Neural crest cell (in vitro differentiated cells): ENCODE results near the gene LCOR. TPM values are rescaled to one million over a fixed set of nuclear protein-coding genes. Genes with fewer than 3 reads are reported as not detected.

Source experiments
- DNase-seq: peaks from one replicate; pipeline ENCODE4 v3.0.0; 2021; ENCODE audit warnings: low read depth, mixed read lengths, low spot score
- H3K27ac Mint-ChIP-seq: one replicate; pipeline ENCODE4 v1.8.0; 2021; ENCODE audit warnings: mild to moderate bottlenecking, mixed read lengths; ENCODE audit not compliant: unreplicated experiment
- H3K27me3 Mint-ChIP-seq: 2 replicates; pipeline ENCODE4 v1.8.0; 2021; ENCODE audit warnings: low read depth, mild to moderate bottlenecking, mixed read lengths
- H3K36me3 Mint-ChIP-seq: 2 replicates; pipeline ENCODE4 v1.8.0; 2021; ENCODE audit warnings: low read depth, mild to moderate bottlenecking, mixed read lengths
- H3K4me1 Mint-ChIP-seq: 2 replicates; pipeline ENCODE4 v1.8.0; 2021; ENCODE audit warnings: mixed read lengths
- H3K4me3 Mint-ChIP-seq: one replicate; pipeline ENCODE4 v1.8.0; 2021; ENCODE audit warnings: mild to moderate bottlenecking, mixed read lengths
- H3K9me3 Mint-ChIP-seq: 2 replicates; pipeline ENCODE4 v1.8.0; 2021; ENCODE audit warnings: mixed read lengths
- total RNA-seq: library from RNA; stranded (reverse); gene quantifications from 2 replicates; pipeline ENCODE4 v1.2.1, GENCODE V29; 2021
- TF ChIP-seq, protein P1 (sequence below): fragments of 200-600 bp; sonication (generic); conservative IDR thresholded peaks from 2 replicates; pipeline ENCODE4 v1.5.0; 2021; ENCODE audit warnings: antibody characterized with exemption, mild to moderate bottlenecking

Gene LCOR
- total RNA-seq, 1 donor from 2014 or later, result 54.4 TPM

DNA sequence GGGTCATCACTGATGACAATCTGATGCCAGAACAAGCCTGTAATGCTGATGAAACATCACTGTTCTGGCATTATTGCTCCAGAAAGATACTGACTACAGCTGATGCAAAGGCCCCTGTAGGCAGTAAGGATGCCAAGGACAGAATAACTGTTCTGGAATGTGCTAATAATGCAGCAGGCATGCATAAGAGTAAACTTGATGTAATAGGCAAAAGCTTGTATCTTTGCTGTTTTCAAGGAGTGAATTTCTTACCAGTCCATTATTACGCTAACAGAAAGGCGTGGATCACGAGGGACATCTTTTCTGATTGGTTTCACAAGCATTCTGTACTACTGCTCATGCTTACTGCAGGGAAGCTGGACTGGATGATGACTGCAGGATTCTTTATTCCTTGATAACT lies 18.7 kb downstream of the LCOR start:
- Mint-ChIP-seq H3K27ac (no peak overlapping the region), H3K27me3 (no peaks in the 10 kb centered on the region), H3K4me3 (no peak overlapping the region), H3K9me3 (no peaks in the 10 kb centered on the region), H3K36me3 (no peaks in the 10 kb centered on the region), H3K4me1 (peaks cover 6% of the 10 kb centered on the region)
- TF ChIP-seq, protein P1, sequence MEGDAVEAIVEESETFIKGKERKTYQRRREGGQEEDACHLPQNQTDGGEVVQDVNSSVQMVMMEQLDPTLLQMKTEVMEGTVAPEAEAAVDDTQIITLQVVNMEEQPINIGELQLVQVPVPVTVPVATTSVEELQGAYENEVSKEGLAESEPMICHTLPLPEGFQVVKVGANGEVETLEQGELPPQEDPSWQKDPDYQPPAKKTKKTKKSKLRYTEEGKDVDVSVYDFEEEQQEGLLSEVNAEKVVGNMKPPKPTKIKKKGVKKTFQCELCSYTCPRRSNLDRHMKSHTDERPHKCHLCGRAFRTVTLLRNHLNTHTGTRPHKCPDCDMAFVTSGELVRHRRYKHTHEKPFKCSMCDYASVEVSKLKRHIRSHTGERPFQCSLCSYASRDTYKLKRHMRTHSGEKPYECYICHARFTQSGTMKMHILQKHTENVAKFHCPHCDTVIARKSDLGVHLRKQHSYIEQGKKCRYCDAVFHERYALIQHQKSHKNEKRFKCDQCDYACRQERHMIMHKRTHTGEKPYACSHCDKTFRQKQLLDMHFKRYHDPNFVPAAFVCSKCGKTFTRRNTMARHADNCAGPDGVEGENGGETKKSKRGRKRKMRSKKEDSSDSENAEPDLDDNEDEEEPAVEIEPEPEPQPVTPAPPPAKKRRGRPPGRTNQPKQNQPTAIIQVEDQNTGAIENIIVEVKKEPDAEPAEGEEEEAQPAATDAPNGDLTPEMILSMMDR, result no peak
- DNase-seq, result no peak

DNA sequence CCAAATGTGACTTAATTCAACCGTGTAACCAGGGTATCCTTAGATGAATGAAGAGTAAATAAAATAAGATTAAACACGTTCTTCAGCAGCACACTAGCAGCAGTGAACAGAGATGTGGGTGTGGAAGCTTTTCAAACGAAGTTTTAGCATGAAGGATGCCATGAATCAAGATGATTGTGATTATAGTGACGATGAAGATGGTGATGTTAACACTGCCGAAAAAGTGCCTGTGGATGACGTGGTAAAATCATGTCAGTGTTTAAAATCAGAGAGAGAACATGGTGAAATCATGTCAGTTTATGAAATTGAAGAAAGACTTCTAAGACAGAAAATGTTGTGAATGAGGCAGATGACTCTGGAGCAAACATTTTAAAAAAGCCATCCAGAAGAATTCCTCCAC lies 19.2 kb downstream of the LCOR start:
- H3K9me3 Mint-ChIP-seq, result no peaks in the 10 kb centered on the region
- H3K4me3 Mint-ChIP-seq, result no peak overlapping the region
- DNase-seq, result no peak
- peaks cover 6% of the 10 kb centered on the region for H3K4me1 Mint-ChIP-seq
- no peaks in the 10 kb centered on the region for H3K36me3 Mint-ChIP-seq
- H3K27me3 Mint-ChIP-seq, result no peaks in the 10 kb centered on the region
- H3K27ac Mint-ChIP-seq, result no peak overlapping the region
- TF ChIP-seq, protein P1, result no peak

DNA sequence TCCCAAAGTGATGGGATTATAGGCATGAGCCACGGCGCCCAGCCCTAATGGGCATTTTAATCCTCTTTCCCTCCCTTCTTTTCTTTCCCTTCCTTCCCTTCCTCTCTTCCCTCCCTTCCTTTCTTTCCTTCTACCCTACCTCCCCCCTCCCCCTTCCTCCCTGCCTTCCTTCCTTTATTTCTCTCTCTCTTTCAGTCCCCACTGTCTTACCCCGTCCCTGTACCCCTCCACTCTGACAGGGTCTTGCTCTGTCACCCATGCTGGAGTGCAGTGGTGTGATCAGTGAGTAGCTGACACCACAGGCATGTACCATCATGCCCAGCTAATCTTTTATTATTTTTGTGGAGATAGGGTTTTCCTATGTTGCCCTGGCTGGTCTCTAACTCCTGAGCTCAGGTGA lies 24.2 kb downstream of the LCOR start:
- peaks cover 20% of the 10 kb centered on the region for H3K4me1 Mint-ChIP-seq
- H3K27ac Mint-ChIP-seq, result peak overlapping the region; percentile 6
- peaks cover 2% of the 10 kb centered on the region for H3K36me3 Mint-ChIP-seq
- no peak for DNase-seq
- no peak overlapping the region for H3K4me3 Mint-ChIP-seq
- TF ChIP-seq, protein P1, result no peak
- no peaks in the 10 kb centered on the region for H3K27me3 Mint-ChIP-seq
- no peaks in the 10 kb centered on the region for H3K9me3 Mint-ChIP-seq

DNA sequence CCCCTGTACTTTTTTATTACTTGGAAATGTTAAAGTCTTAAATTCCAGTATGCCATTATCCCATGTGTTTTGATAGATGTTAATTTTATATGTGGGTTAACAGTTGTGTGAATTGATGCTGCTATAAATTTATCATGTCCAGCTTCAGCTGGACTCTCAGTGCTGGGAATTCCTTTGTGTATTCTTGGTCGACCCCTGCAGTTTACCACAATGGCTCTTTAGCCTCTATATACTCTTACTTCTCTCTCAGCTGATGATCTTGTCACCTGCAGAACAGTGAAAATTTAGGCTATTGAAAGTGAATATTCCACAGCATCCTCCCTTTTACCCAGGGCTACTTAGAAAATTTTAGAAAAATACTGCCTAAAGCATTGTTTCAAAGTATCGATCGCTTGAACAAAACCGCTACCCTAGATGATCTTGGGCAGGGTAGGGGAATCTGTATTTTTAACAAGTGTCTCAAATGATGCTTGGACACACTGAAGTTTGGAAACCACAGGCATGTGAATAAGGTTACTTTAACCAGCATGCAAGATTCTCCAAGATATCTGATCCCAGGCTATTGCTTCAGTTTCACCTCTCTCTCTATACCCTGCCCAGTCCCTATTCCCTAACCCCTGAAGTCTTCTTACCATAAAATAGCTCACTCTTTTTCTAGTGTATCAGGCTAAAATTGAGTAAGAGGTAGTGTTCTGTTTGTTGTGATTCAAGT lies 25.4 kb downstream of the LCOR start:
- Mint-ChIP-seq H3K4me1 (peaks cover 20% of the 10 kb centered on the region), H3K9me3 (no peaks in the 10 kb centered on the region), H3K27ac (no peak overlapping the region), H3K27me3 (no peaks in the 10 kb centered on the region), H3K36me3 (peaks cover 2% of the 10 kb centered on the region), H3K4me3 (no peak overlapping the region)
- TF ChIP-seq, protein P1, result no peak
- no peak for DNase-seq

DNA sequence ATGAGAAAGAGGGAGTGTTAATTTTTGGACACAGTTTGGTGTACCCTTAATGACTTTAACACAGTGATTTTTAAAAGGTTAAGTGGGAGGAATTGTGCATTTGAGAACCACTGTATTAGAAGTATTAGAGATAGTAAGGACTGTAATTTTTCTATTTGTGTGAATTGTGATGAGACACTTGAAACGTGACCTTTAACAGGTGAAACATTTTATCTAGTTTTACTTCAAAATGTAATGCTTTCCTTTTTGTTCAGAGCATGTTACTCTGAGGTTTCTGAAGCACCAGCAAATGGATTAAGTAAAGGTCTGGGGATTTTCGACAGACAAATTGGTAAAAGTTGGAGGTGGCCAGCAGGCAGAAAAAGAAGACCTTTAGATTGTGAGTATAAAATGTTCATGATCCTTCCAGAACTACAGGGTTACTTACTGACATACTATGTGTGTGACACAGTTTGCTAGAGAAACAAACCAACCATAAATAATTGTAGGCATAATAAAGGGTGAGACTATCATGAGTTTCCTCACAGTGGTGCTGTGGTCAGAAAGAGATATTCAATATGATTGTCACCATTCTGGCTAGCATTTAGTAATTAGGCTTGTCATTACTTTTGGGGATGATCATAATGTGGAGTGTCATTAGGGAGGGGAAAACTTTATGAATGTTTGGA lies 26.1 kb downstream of the LCOR start:
- Mint-ChIP-seq H3K27ac (no peak overlapping the region), H3K4me3 (no peak overlapping the region), H3K27me3 (no peaks in the 10 kb centered on the region), H3K4me1 (peaks cover 20% of the 10 kb centered on the region), H3K36me3 (peaks cover 2% of the 10 kb centered on the region), H3K9me3 (no peaks in the 10 kb centered on the region)
- TF ChIP-seq, protein P1, result no peak
- no peak for DNase-seq
